Thoracic aorta (tissue), 2 donors: ENCODE results near the gene PTPN2. TPM values are rescaled to one million over a fixed set of nuclear protein-coding genes. Genes with fewer than 3 reads are reported as not detected.

Source experiments
- ATAC-seq: fragments of 150-250 bp; one replicate; pipeline ENCODE4 v1.8.0; 2017; ENCODE audit warnings: low read depth; ENCODE audit not compliant: insufficient number of reproducible peaks, low FRiP score
- DNase-seq: peaks from one replicate; pipeline ENCODE4 v3.0.0-alpha.2; 2020; ENCODE audit warnings: low spot score
- H3K27ac ChIP-seq, 2 donors: fragments of 200-600 bp; sonication (generic); 1 replicate in 1 of 2; 2 replicates in 1 of 2; pipeline ENCODE4 v1.5.1; 2016; ENCODE audit warnings: mild to moderate bottlenecking in 2 of 2, moderate library complexity in 2 of 2
- H3K27me3 ChIP-seq: fragments of 200-600 bp; sonication (generic); replicated peaks from 2 replicates; pipeline ENCODE4 v1.6.0; 2016; ENCODE audit warnings: mild to moderate bottlenecking; ENCODE audit not compliant: insufficient read depth
- H3K36me3 ChIP-seq: fragments of 200-600 bp; sonication (generic); one replicate; pipeline ENCODE4 v1.5.1; 2016
- H3K4me1 ChIP-seq, 2 donors: fragments of 200-600 bp; sonication (generic); 1 replicate in 1 of 2; 2 replicates in 1 of 2; pipeline versions ENCODE4 v1.5.1 to v1.6.0; 2016; ENCODE audit warnings: low read depth in 2 of 2, mild to moderate bottlenecking in 1 of 2; ENCODE audit not compliant: control insufficient read depth in 1 of 2
- H3K4me3 ChIP-seq: fragments of 200-600 bp; sonication (generic); 2 replicates; pipeline ENCODE4 v1.5.1; 2016; ENCODE audit warnings: mild to moderate bottlenecking
- H3K9me3 ChIP-seq: fragments of 200-600 bp; sonication (generic); 2 replicates; pipeline ENCODE4 v1.5.1; 2016
- CTCF ChIP-seq: fragments of 200-600 bp; sonication (generic); IDR thresholded peaks from one replicate; pipeline ENCODE4 v1.5.1; 2019; ENCODE audit warnings: antibody characterized with exemption
- total RNA-seq, 2 donors: library from RNA; depleted of rRNA; stranded (reverse); fragments of >200 nt; gene quantifications; one replicate each; pipeline versions ENCODE4 v1.1.0 to v1.2.3, GENCODE V29; 2016

The PTPN2 gene
- total RNA-seq, 2 donors from 2014 or later, result 29.4 to 62.8 TPM

GRCh38 chr18:12802538-12802937, 81.5 kb downstream of the PTPN2 start:
- Histone ChIP-seq H3K4me3 (no peak overlapping the region), H3K4me1 (no peaks in the 10 kb centered on the region), H3K36me3 (peaks cover 7% of the 10 kb centered on the region), H3K9me3 (no peaks in the 10 kb centered on the region), H3K27ac (no peak overlapping the region), H3K27me3 (no peaks in the 10 kb centered on the region)
- ATAC-seq (no peak), DNase-seq (no peak)
- no peak for TF ChIP-seq CTCF

DNA sequence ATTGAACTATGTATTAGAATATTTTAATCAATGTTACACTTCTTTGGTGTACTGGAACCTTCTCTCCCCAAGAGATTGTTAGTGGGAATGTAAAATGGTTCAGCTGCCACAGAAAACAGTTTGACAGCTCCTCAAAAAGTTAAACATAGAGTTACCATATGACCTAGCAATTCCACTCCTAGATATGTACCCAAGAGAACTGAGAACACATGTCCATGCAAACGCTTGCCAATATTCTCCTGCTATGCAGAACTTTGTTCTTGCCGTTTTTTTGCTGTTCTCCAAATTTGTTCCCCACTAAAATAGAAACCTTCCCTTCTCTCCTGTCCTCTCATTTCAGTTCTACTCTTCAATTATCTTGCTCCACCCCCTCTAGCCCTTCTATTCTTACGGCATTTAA, 87.6 kb downstream of the PTPN2 start:
- Histone ChIP-seq H3K27me3 (no peaks in the 10 kb centered on the region), H3K4me1 (no peaks in the 10 kb centered on the region), H3K4me3 (no peak overlapping the region), H3K36me3 (peaks cover 3% of the 10 kb centered on the region), H3K27ac (no peak overlapping the region), H3K9me3 (no peaks in the 10 kb centered on the region)
- no peak for TF ChIP-seq CTCF
- ATAC-seq (no peak), DNase-seq (no peak)

DNA sequence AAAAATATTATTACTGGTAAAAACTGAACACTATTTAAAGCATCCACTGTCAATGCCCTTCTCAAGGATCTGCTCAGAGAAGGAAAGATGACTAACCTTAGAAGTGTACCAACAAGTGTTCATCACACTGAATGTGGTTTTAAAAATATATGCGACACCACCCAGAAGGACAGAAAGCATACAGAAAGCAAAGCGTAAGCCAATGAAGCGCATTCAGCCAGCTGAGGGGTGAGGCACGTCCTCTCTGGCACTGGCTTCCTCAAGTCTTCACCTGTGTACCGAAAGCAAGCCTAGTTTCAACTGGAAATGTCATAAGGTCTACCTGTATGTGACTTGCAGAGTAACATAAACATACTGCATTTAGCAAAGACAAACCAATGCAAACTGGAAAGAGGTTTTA, 92.4 kb downstream of the PTPN2 start:
- no peaks in the 10 kb centered on the region for H3K27me3 ChIP-seq
- DNase-seq (no peak), ATAC-seq (no peak)
- H3K4me1 ChIP-seq, result no peaks in the 10 kb centered on the region
- H3K4me3 ChIP-seq, result no peak overlapping the region
- H3K9me3 ChIP-seq, result no peaks in the 10 kb centered on the region
- no peak overlapping the region for H3K27ac ChIP-seq
- H3K36me3 ChIP-seq, result no peaks in the 10 kb centered on the region
- no peak for TF ChIP-seq CTCF

DNA sequence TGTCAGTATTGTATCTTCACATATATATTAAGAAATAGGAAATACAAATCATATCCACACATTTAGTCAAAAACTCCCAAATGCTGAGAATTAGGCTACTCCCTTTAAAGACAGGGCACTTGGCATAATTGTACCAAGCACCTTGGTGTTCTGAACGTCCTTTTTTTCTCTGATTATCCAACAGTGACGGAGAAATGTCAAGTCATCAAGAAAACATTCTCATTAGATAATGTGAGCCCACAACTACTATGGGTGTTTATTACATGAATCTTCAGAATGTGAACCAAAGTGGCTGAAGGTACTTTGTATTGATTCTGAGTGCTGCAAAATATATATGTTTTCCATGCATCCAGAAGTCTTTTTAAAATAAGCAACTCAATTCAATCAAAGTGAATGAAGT, 97.4 kb downstream of the PTPN2 start:
- TF ChIP-seq CTCF, result no peak
- DNase-seq, result no peak

DNA sequence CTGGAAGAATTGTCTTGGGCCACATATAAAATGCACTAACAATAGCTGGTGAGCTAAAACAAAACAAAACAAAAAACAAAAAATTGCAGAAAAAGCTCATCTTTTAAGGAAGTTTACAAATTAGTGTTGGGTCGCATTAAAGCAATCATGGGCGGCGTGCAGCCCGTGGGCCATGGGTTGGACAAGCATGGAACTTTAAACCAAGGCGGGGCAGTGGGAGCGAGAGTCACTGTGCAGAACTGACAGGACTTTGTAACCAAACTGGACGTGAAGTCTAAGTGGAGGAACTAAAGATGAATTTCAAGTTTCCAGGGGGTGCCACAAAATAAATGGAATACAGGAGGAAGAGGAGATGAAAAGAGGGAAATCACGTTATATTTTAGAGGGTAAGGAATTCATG, 100.5 kb downstream of the PTPN2 start:
- Histone ChIP-seq H3K9me3 (no peaks in the 10 kb centered on the region), H3K4me1 (no peaks in the 10 kb centered on the region), H3K27ac (no peak overlapping the region), H3K36me3 (no peaks in the 10 kb centered on the region), H3K27me3 (no peaks in the 10 kb centered on the region), H3K4me3 (no peak overlapping the region)
- TF ChIP-seq CTCF, result no peak
- no peak for DNase-seq
- ATAC-seq, result no peak

More for the DNA sequence above, 97.4 kb downstream of the PTPN2 start:
- Histone ChIP-seq H3K27ac (no peak overlapping the region), H3K4me1 (no peaks in the 10 kb centered on the region), H3K9me3 (no peaks in the 10 kb centered on the region), H3K4me3 (no peak overlapping the region), H3K27me3 (no peaks in the 10 kb centered on the region), H3K36me3 (no peaks in the 10 kb centered on the region)
- no peak for ATAC-seq
